HG03571 (cell line): ENCODE data around the gene LINC00237.

Experiments used
- ATAC-seq: cut with Tn5 transposase; IDR thresholded peaks from one replicate; pipeline ENCODE4 v1.9.1; 2021; ENCODE audit not compliant: unreplicated experiment

The LINC00237 gene

GRCh38 chr20:21049305-21049828, 56.8 kb downstream of the LINC00237 start:
- ATAC-seq, result no peak

GRCh38 chr20:21048841-21049273, 57.3 kb downstream of the LINC00237 start:
- no peak for ATAC-seq

- no peak for ATAC-seq
Measured at GRCh38 chr20:21047981-21048380, 58.2 kb downstream of the LINC00237 start.

GRCh38 chr20:21046413-21047070, 59.6 kb downstream of the LINC00237 start:
- no peak for ATAC-seq
